Measurements from ENCODE around the gene TUBB. TPM values are rescaled to one million over a fixed set of nuclear protein-coding genes. Genes with fewer than 3 reads are reported as not detected.
A peak's percentile ranks its signal among the peaks of the same experiment; 100 is the strongest.

The TUBB gene
- total RNA-seq, 1 experiment from 2014 or later = 1,719 TPM

GRCh38 chr6:30683183-30683979 is 36.8 kb upstream of the TUBB start:
- H3K23me2 ChIP-seq (ENCODE audit: insufficient read length, low read depth, low read length, poor library complexity, severe bottlenecking) = peaks cover 22% of the 10 kb centered on the region
- no peak for TF ChIP-seq CTCF (conservative IDR thresholded peaks at IDR 0.05)
- peaks cover 14% of the 10 kb centered on the region; the same call in 1 of the 2 replicates for H3K4me1 ChIP-seq (ENCODE audit: insufficient read depth, low read length)
- H3K9me3 ChIP-seq (ENCODE audit: control insufficient read depth, low read depth, low read length) = no peaks in the 10 kb centered on the region
- H4K8ac ChIP-seq (replicated peaks; ENCODE audit: insufficient read length, low read depth, low read length) = no peak overlapping the region
- H2AFZ ChIP-seq (ENCODE audit: low read length) = no peak overlapping the region
- H2BK15ac ChIP-seq (ENCODE audit: low read depth, low read length) = no peak overlapping the region
- Mint-ChIP-seq H3K27me3 (ENCODE audit: low read depth) (peaks cover 3% of the 10 kb centered on the region; the same call in 1 of the 2 replicates), H3K4me3 (peak overlapping the region; percentile 35 to 73), H3K36me3 (ENCODE audit: insufficient read depth in 1 of 3, low read depth in 3 of 3) (peaks cover 5 to 24% (median 22%) of the 10 kb centered on the region in 3 experiments), H3K4me1 (peaks cover 66 to 68% of the 10 kb centered on the region in 2 experiments), H3K27ac (peak overlapping the region; percentile 91 to 92 (median 92); a peak in 4 of 7 replicates), H3K9me3 (no peaks in the 10 kb centered on the region; a peak in 1 of 5 replicates)
- H3K56ac ChIP-seq (ENCODE audit: insufficient read length, low read depth, low read length) = no peak overlapping the region
- H3K79me2 ChIP-seq (ENCODE audit: insufficient read depth, low read length) = peaks cover 2% of the 10 kb centered on the region; the same call in 1 of the 2 replicates
- DNase-seq = no peak
- H3K9ac ChIP-seq (ENCODE audit: extremely low read depth, insufficient read length, low read length) = peak overlapping the region; percentile 27
- no peak overlapping the region for H3K23ac ChIP-seq (ENCODE audit: insufficient read length, low read depth, low read length)
- no peak overlapping the region for H2BK120ac ChIP-seq (ENCODE audit: low read depth, low read length, poor library complexity, severe bottlenecking)
- H3K27me3 ChIP-seq (ENCODE audit: insufficient read depth, low read length) = no peaks in the 10 kb centered on the region
- H3K4me2 ChIP-seq (ENCODE audit: insufficient read depth, insufficient read length, low read length) = peak overlapping the region; percentile 40
- H3K18ac ChIP-seq (ENCODE audit: insufficient read length, low read depth, low read length) = no peak overlapping the region
- H2BK12ac ChIP-seq (ENCODE audit: insufficient read length, low read depth, low read length) = no peak overlapping the region
- WGBS (ENCODE audit: extremely low coverage, insufficient read length, low lambda C conversion rate) = no CpG with 5 or more reads among the region's 7 CpGs
- no peak overlapping the region for H2BK5ac ChIP-seq (ENCODE audit: insufficient read length, low read length)
- H4K20me1 ChIP-seq (ENCODE audit: control insufficient read depth, insufficient read depth, insufficient read length) = no peaks in the 10 kb centered on the region
- H4K91ac ChIP-seq (ENCODE audit: insufficient read length, low read depth, low read length) = no peak overlapping the region
- no peak overlapping the region for H3T11ph ChIP-seq (ENCODE audit: low read length)
- H2AK5ac ChIP-seq (ENCODE audit: insufficient read length, low read length) = no peak overlapping the region
- H3K79me1 ChIP-seq (ENCODE audit: insufficient read depth, low read depth, low read length, poor library complexity, severe bottlenecking) = no peaks in the 10 kb centered on the region
- H3K27ac ChIP-seq (ENCODE audit: insufficient read length, low read depth, low read length) = no peak overlapping the region
- H4K5ac ChIP-seq (ENCODE audit: insufficient read length, low read depth, low read length) = no peak overlapping the region
- no peak overlapping the region for H3K4ac ChIP-seq (ENCODE audit: low read depth, low read length)
- H2BK20ac ChIP-seq (ENCODE audit: low read depth, low read length, poor library complexity, severe bottlenecking) = no peak overlapping the region
- H3K14ac ChIP-seq (ENCODE audit: insufficient read depth, low read length) = no peak overlapping the region
